Breast epithelium (tissue), 3 donors: ENCODE data around the gene NDUFAF5.

Experiments
- CTCF ChIP-seq, 3 donors: fragments of 450-650 bp; IDR thresholded peaks; one replicate each; pipeline ENCODE4 v1.5.1; 2016 to 2017; ENCODE audit warnings: antibody characterized with exemption in 3 of 3, mild to moderate bottlenecking in 3 of 3, moderate library complexity in 3 of 3
- POLR2AphosphoS5 ChIP-seq, 3 donors: sonication (generic); formaldehyde crosslinking; IDR thresholded peaks; one replicate each; pipeline ENCODE4 v1.6.1; 2017; ENCODE audit warnings: antibody characterized with exemption in 3 of 3

GRCh38 chr20:13736436-13737191 is 48.2 kb upstream of the NDUFAF5 start:
- TF ChIP-seq POLR2AphosphoS5 (IDR thresholded peaks at IDR 0.05): peak in 1 of 3 donors; percentile 42
- TF ChIP-seq CTCF (IDR thresholded peaks at IDR 0.05): no peak
